ENCODE data around the gene RASAL2. TPM values are rescaled to one million over a fixed set of nuclear protein-coding genes. Genes with fewer than 3 reads are reported as not detected.

Gene RASAL2
- total and polyA plus RNA-seq, 2 of the 13 experiments (the other 11 are each of a cell fraction or from before 2014, with no cell fraction given): 5.4 to 5.9 TPM

DNA sequence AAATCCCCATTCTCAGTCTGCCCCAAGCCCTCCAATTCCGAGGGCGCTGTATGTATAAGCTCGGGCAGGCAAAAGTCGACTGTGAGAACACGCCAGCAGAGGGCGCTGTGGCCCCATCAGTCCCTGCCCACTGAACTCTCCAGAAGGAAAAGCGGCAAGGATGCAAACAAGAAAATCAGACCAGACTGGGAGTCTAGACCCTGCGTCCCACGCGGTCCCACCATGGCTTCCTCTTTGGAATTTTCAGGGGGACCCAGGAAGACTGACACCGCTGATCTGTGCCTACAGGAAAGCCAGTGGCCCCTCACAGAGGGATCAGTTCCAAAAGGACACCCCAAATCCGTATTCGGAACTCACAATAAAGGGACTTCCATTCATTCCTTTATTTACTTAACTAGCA, 438.5 kb downstream of the RASAL2 start (continued):
- TF ChIP-seq, protein P1, sequence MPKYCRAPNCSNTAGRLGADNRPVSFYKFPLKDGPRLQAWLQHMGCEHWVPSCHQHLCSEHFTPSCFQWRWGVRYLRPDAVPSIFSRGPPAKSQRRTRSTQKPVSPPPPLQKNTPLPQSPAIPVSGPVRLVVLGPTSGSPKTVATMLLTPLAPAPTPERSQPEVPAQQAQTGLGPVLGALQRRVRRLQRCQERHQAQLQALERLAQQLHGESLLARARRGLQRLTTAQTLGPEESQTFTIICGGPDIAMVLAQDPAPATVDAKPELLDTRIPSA (CRISPR knock-in tag; IDR thresholded peaks at IDR 0.05; ENCODE audit: borderline replicate concordance): no peak
- 0 out of 2 replicates have a peak, but pooled peaks have one; percentile 37 for TF ChIP-seq MEIS2 (CRISPR knock-in tag; IDR thresholded peaks at IDR 0.05)
- TF ChIP-seq, protein P2, sequence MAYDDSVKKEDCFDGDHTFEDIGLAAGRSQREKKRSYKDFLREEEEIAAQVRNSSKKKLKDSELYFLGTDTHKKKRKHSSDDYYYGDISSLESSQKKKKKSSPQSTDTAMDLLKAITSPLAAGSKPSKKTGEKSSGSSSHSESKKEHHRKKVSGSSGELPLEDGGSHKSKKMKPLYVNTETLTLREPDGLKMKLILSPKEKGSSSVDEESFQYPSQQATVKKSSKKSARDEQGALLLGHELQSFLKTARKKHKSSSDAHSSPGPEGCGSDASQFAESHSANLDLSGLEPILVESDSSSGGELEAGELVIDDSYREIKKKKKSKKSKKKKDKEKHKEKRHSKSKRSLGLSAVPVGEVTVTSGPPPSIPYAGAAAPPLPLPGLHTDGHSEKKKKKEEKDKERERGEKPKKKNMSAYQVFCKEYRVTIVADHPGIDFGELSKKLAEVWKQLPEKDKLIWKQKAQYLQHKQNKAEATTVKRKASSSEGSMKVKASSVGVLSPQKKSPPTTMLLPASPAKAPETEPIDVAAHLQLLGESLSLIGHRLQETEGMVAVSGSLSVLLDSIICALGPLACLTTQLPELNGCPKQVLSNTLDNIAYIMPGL (CRISPR knock-in tag; IDR thresholded peaks at IDR 0.05; ENCODE audit: borderline replicate concordance in 1 of 2, low read depth in 1 of 2): peak; percentile 67 to 81
- TF ChIP-seq ZNF605 (CRISPR knock-in tag; IDR thresholded peaks at IDR 0.05): no peak
- no peak for TF ChIP-seq ZNF496 (CRISPR knock-in tag; IDR thresholded peaks at IDR 0.05; ENCODE audit: insufficient replicate concordance)
- TF ChIP-seq, protein P3, sequence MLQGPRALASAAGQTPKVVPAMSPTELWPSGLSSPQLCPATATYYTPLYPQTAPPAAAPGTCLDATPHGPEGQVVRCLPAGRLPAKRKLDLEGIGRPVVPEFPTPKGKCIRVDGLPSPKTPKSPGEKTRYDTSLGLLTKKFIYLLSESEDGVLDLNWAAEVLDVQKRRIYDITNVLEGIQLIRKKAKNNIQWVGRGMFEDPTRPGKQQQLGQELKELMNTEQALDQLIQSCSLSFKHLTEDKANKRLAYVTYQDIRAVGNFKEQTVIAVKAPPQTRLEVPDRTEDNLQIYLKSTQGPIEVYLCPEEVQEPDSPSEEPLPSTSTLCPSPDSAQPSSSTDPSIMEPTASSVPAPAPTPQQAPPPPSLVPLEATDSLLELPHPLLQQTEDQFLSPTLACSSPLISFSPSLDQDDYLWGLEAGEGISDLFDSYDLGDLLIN (CRISPR knock-in tag; IDR thresholded peaks at IDR 0.05; ENCODE audit: borderline replicate concordance): no peak
- TF ChIP-seq MED1 (CRISPR knock-in tag; IDR thresholded peaks at IDR 0.05): peak; percentile 40; the same call in 1 of the 2 replicates

All from HepG2 (cell line).